ENCODE results near the gene ELP1.

The ELP1 gene

DNA sequence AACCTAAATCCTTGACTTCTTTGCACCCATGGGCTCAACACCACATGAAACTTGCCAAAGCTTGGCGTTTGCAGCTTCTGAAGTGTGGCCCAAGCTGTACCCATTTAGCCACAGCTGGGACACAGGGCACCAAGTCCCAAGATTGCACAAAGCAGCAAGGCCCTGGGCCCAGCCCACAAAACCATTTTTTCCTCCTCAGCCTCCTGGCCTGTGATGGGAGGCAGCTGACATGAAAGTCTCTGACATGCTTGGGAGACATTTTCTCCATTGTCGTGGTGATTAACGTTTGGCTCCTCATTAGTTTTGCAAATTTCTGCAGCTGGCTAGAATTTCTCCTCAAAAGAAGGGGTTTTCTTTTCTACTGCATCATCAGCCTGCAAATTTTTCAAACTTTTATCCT is 110.1 kb downstream of the ELP1 start:
- no peak overlapping the region for H3K4me3 ChIP-seq (ENCODE audit: low read depth, low read length)
